Gastrocnemius medialis (tissue), 4 donors: ENCODE data around the gene UTP14A. TPM values are rescaled to one million over a fixed set of nuclear protein-coding genes. Genes with fewer than 3 reads are reported as not detected.

Source experiments
- ATAC-seq, 2 donors: fragments of 150-250 bp; one replicate each; pipeline ENCODE4 v1.9.1; 2016
- DNase-seq, 2 donors: peaks; one replicate each; pipeline ENCODE4 v3.0.0-alpha.2; 2019
- H3K27ac ChIP-seq, 4 donors: fragments of 200-600 bp; sonication (generic); 1 replicate in 1 of 4; 2 replicates in 3 of 4; pipeline ENCODE4 v1.5.1; 2016 to 2018; ENCODE audit warnings: mild to moderate bottlenecking in 2 of 4, moderate library complexity in 1 of 4
- H3K27me3 ChIP-seq, 3 donors: fragments of 200-600 bp; sonication (generic) in 2 of 3; 1 replicate in 1 of 3; 2 replicates in 2 of 3; pipeline versions ENCODE4 v1.5.1 to v1.6.0; 2016 to 2019; ENCODE audit warnings: mild to moderate bottlenecking in 1 of 3, moderate library complexity in 1 of 3
- H3K36me3 ChIP-seq, 2 donors: fragments of 200-600 bp; sonication (generic) in 1 of 2; one replicate each; pipeline ENCODE4 v1.5.1; 2017 to 2018
- H3K4me1 ChIP-seq, 2 donors: fragments of 200-600 bp; sonication (generic) in 1 of 2; one replicate each; pipeline ENCODE4 v1.5.1; 2016 to 2017; ENCODE audit warnings: mild to moderate bottlenecking in 2 of 2
- H3K4me3 ChIP-seq, 4 donors: fragments of 200-600 bp; sonication (generic) in 3 of 4; 1 replicate in 1 of 4; 2 replicates in 3 of 4; pipeline ENCODE4 v1.5.1; 2016 to 2019; ENCODE audit warnings: mild to moderate bottlenecking in 2 of 4
- H3K9me3 ChIP-seq, 3 donors: fragments of 200-600 bp; sonication (generic) in 2 of 3; 1 replicate in 1 of 3; 2 replicates in 2 of 3; pipeline ENCODE4 v1.5.1; 2016 to 2019
- POLR2A ChIP-seq, 2 donors: fragments of 450-650 bp; IDR thresholded peaks; one replicate each; pipeline ENCODE4 v1.6.1; 2017; ENCODE audit warnings: antibody characterized with exemption in 2 of 2, mild to moderate bottlenecking in 2 of 2, moderate library complexity in 2 of 2
- in situ Hi-C, 4 donors: fragments of 200-750 bp; cut with MboI; loops; one replicate each; pipeline versions ENCODE4 v1.15.0 to v1.8.0; 2017; ENCODE audit warnings: low sequenced_read_pairs in 4 of 4
- intact Hi-C: fragments of 100-400 bp; cut with DNase I; formaldehyde crosslinking; loops from one replicate; pipeline ENCODE4 v1.15.1; 2023; ENCODE audit warnings: low total_unique reads
- total RNA-seq, 4 donors: library from RNA; depleted of rRNA; stranded (reverse); fragments of >200 nt; gene quantifications; one replicate each; pipeline versions ENCODE4 v1.1.0 to v1.2.3, GENCODE V29; 2016
- TF ChIP-seq, protein P1 (sequence below), 5 experiments: fragments of 450-650 bp in 3 of 5; fragments of 200-600 bp in 2 of 5; sonication (generic) in 2 of 5; IDR thresholded peaks in 4 of 5; conservative IDR thresholded peaks in 1 of 5; 1 replicate in 4 of 5; 2 replicates in 1 of 5; pipeline ENCODE4 v1.5.1; 2016 to 2019; ENCODE audit warnings: antibody characterized with exemption in 5 of 5, mild to moderate bottlenecking in 3 of 5, moderate library complexity in 3 of 5

Gene UTP14A
- total RNA-seq, 4 donors from 2014 or later = 10.0 to 13.9 (median 10.9) TPM

GRCh38 chrX:129933700-129934099 lies 27.7 kb downstream of the UTP14A start:
- no peak for TF ChIP-seq POLR2A (IDR thresholded peaks at IDR 0.05)
- no peaks in the 10 kb centered on the region for H3K36me3 ChIP-seq
- no peak for DNase-seq
- no peak overlapping the region for H3K4me3 ChIP-seq
- H3K27ac ChIP-seq = no peak overlapping the region
- no peaks in the 10 kb centered on the region for H3K4me1 ChIP-seq
- intact Hi-C loops (loop anchor here (2.0 kb wide), 1 partner anchor 19 kb away; no protein-coding TSS in a partner anchor), in situ Hi-C loops (loop anchor here in 1 of 4 donors (5.0 kb wide), 1 partner anchor 49 kb away; the partner anchor contains the start of gene BCORL1)
- no peaks in the 10 kb centered on the region for H3K9me3 ChIP-seq
- ATAC-seq = no peak
- no peaks in the 10 kb centered on the region for H3K27me3 ChIP-seq

- no peaks in the 10 kb centered on the region for H3K4me1 ChIP-seq
- H3K4me3 ChIP-seq = no peak overlapping the region
- intact Hi-C loops = no loop called here
- no peaks in the 10 kb centered on the region for H3K36me3 ChIP-seq
- ATAC-seq (no peak), DNase-seq (no peak)
- no peak for TF ChIP-seq POLR2A (IDR thresholded peaks at IDR 0.05)
- TF ChIP-seq, protein P1, sequence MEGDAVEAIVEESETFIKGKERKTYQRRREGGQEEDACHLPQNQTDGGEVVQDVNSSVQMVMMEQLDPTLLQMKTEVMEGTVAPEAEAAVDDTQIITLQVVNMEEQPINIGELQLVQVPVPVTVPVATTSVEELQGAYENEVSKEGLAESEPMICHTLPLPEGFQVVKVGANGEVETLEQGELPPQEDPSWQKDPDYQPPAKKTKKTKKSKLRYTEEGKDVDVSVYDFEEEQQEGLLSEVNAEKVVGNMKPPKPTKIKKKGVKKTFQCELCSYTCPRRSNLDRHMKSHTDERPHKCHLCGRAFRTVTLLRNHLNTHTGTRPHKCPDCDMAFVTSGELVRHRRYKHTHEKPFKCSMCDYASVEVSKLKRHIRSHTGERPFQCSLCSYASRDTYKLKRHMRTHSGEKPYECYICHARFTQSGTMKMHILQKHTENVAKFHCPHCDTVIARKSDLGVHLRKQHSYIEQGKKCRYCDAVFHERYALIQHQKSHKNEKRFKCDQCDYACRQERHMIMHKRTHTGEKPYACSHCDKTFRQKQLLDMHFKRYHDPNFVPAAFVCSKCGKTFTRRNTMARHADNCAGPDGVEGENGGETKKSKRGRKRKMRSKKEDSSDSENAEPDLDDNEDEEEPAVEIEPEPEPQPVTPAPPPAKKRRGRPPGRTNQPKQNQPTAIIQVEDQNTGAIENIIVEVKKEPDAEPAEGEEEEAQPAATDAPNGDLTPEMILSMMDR (IDR thresholded peaks at IDR 0.05 in 4 of 5, conservative IDR thresholded peaks at IDR 0.05 in 1 of 5) = no peak
- in situ Hi-C loops = loop anchor here in 1 of 4 donors (5.0 kb wide), 1 partner anchor 48 kb away; the partner anchor contains the start of gene BCORL1
- H3K27ac ChIP-seq = no peak overlapping the region
- no peaks in the 10 kb centered on the region for H3K27me3 ChIP-seq
- no peaks in the 10 kb centered on the region for H3K9me3 ChIP-seq
Measured at GRCh38 chrX:129934461-129934860, 28.5 kb downstream of the UTP14A start.

DNA sequence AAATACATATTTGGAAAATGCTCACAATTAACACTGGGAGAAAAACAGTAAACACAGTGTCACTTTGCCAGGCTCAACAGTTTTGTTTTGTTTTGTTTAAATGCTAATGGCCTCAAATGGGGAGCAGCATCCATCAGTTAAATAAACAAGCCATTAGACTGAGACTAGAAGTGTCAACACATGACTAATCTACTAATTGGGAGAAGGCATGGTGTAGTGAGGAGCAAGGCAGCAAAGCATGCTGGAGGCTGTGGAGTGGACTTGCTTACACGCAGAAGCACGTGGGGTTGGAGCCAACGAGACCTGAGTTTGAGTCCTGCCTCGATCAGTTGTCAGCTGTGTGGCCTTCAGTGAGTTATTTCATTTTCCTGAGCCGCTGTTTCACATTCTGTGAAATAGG lies 29.0 kb downstream of the UTP14A start:
- no peak for TF ChIP-seq POLR2A (IDR thresholded peaks at IDR 0.05)
- TF ChIP-seq, protein P1 (IDR thresholded peaks at IDR 0.05 in 4 of 5, conservative IDR thresholded peaks at IDR 0.05 in 1 of 5) = no peak
- Histone ChIP-seq H3K4me3 (no peak overlapping the region), H3K9me3 (no peaks in the 10 kb centered on the region), H3K36me3 (no peaks in the 10 kb centered on the region), H3K27me3 (no peaks in the 10 kb centered on the region), H3K4me1 (no peaks in the 10 kb centered on the region), H3K27ac (no peak overlapping the region)
- ATAC-seq = no peak
- in situ Hi-C loops (loop anchor here in 1 of 4 donors (5.0 kb wide), 1 partner anchor 47 kb away; the partner anchor contains the start of gene BCORL1), intact Hi-C loops (no loop called here)
- DNase-seq = no peak

DNA sequence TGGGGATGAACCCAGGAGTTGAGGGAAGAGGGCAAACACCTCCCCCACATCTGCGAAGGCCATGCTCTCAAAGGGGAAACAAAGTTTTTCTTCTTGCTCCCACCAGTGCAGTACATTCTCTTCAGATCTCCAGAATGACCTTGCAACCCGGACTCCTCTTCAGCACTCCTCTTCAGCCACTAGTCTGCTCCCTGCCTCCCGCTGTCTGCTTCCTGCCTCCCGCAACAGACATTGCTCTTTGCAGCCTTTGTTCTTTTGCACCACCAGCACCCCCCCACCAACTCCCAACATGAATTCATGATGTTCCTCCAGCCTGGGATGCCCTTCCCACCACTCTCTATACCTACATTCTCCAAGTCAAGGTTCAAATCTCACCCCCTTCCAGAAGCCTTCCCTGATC lies 32.1 kb downstream of the UTP14A start:
- intact Hi-C loops = no loop called here
- Histone ChIP-seq H3K4me3 (no peak overlapping the region), H3K27me3 (no peaks in the 10 kb centered on the region), H3K9me3 (no peaks in the 10 kb centered on the region), H3K36me3 (no peaks in the 10 kb centered on the region), H3K4me1 (no peaks in the 10 kb centered on the region), H3K27ac (no peak overlapping the region)
- DNase-seq (no peak), ATAC-seq (no peak)
- in situ Hi-C loops = no loop called here
- TF ChIP-seq, protein P1 (IDR thresholded peaks at IDR 0.05 in 4 of 5, conservative IDR thresholded peaks at IDR 0.05 in 1 of 5) = no peak
- TF ChIP-seq POLR2A (IDR thresholded peaks at IDR 0.05) = no peak

- Histone ChIP-seq H3K9me3 (no peaks in the 10 kb centered on the region), H3K27me3 (no peaks in the 10 kb centered on the region), H3K36me3 (no peaks in the 10 kb centered on the region), H3K4me3 (no peak overlapping the region), H3K27ac (no peak overlapping the region), H3K4me1 (no peaks in the 10 kb centered on the region)
- ATAC-seq (no peak), DNase-seq (no peak)
- intact Hi-C loops (no loop called here), in situ Hi-C loops (no loop called here)
- TF ChIP-seq POLR2A (IDR thresholded peaks at IDR 0.05) = no peak
- TF ChIP-seq, protein P1 (IDR thresholded peaks at IDR 0.05 in 4 of 5, conservative IDR thresholded peaks at IDR 0.05 in 1 of 5) = no peak
Measured at GRCh38 chrX:129939986-129940385, 34.0 kb downstream of the UTP14A start.
